Activated CD8-positive, alpha-beta memory T cell treated with anti-CD3 and anti-CD28 coated beads, Interleukin-2, amount 50 U/mL, for 1 hour (primary cell): ENCODE data around the gene RAN.
"Not testable (repeated sequence)": the region's sequence is repeated elsewhere in the genome, so short reads cannot be mapped to it uniquely, and the experiment has no call there.

Source experiments
- DNase-seq: peaks from one replicate; pipeline ENCODE4 v3.0.0-alpha.2; 2020; ENCODE audit errors: extremely low read depth

Gene RAN

GRCh38 chr12:130871286-130872178 is at the start of gene RAN:
Gene RAN (plus strand): TSS chr12:130872066. CDS start chr12:130872594, 528 bp downstream.
- peak; percentile 70 for DNase-seq

GRCh38 chr12:130825771-130826150 is 46.1 kb upstream of the RAN start:
- DNase-seq, result no peak

- peak; percentile 40 for DNase-seq
Measured at GRCh38 chr12:130826151-130826801, 45.6 kb upstream of the RAN start.

GRCh38 chr12:130827432-130827831 is 44.4 kb upstream of the RAN start:
- DNase-seq, result no peak

- DNase-seq, result no peak
Measured at GRCh38 chr12:130828895-130829294, 43.0 kb upstream of the RAN start.

GRCh38 chr12:130829391-130830245 is 42.2 kb upstream of the RAN start:
- no peak for DNase-seq

- no peak for DNase-seq
Measured at GRCh38 chr12:130830246-130830551, 41.7 kb upstream of the RAN start.

- no peak for DNase-seq
Measured at GRCh38 chr12:130831246-130831645, 40.6 kb upstream of the RAN start.

GRCh38 chr12:130831876-130832405 is 39.9 kb upstream of the RAN start:
- no peak for DNase-seq

- DNase-seq, result no peak
Measured at GRCh38 chr12:130832561-130833209, 39.2 kb upstream of the RAN start.

- DNase-seq, result no peak
Measured at GRCh38 chr12:130835011-130835410, 36.9 kb upstream of the RAN start.

- DNase-seq, result no peak
Measured at GRCh38 chr12:130835436-130835835, 36.4 kb upstream of the RAN start.

GRCh38 chr12:130838284-130838950 is 33.4 kb upstream of the RAN start:
- DNase-seq, result no peak

GRCh38 chr12:130838951-130839769 is 32.7 kb upstream of the RAN start, which contains the start of gene STX2:
Gene STX2 (minus strand): TSS chr12:130839250. CDS start chr12:130839099, 151 bp downstream.
- peak; percentile 45 for DNase-seq

- DNase-seq, result no peak
Measured at GRCh38 chr12:130839770-130840404, 32.0 kb upstream of the RAN start.

GRCh38 chr12:130846369-130846768 is 25.5 kb upstream of the RAN start:
- no peak for DNase-seq

- no peak for DNase-seq
Measured at GRCh38 chr12:130847112-130847511, 24.8 kb upstream of the RAN start.

- DNase-seq, result not testable (repeated sequence)
Measured at GRCh38 chr12:130848105-130848504, 23.8 kb upstream of the RAN start.

- not testable (repeated sequence) for DNase-seq
Measured at GRCh38 chr12:130848785-130849305, 23.0 kb upstream of the RAN start.
